Measurements from ENCODE around the gene KRTAP3-1. TPM values are rescaled to one million over a fixed set of nuclear protein-coding genes. Genes with fewer than 3 reads are reported as not detected.
"Not testable (repeated sequence)": the region's sequence is repeated elsewhere in the genome, so short reads cannot be mapped to it uniquely, and the experiment has no call there.

KRTAP3-1 gene
- total RNA-seq, 1 experiment from 2014 or later = not detected

DNA sequence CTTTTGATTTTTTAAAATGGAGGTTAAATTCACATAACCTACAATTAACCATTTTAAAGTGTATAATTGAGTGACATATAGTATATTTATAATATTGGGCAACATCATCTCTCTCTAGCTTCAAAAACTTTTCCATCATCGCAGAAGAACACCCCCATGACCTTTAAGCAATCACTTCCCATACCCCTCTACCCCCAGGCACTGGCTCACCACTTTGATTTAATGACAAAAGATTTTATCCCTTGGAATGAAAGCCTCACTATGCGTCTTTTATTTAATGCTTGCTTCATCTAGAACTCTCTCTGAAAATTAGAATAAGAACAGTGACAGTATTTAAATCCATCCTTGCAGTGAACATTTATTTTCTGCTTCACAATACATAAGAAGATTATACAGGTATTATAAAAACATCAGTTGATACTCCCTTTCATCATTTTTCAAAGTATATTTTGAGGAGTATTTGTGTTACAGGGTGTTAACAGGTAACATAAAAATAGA lies 29.0 kb upstream of the KRTAP3-1 start:
- ChIA-PET POLR2A (no interaction called here), CTCF (interaction anchor here (1.2 kb wide), 1 partner anchor 749 kb away, joined by 3 read pairs; the partner anchor contains the start of gene JUP)
- no peak for DNase-seq (ENCODE audit: low spot score)
- peaks cover 47% of the 10 kb centered on the region for H3K4me1 Mint-ChIP-seq
- no peak overlapping the region for H3K4me3 Mint-ChIP-seq
- no peaks in the 10 kb centered on the region for H3K36me3 Mint-ChIP-seq
- peaks cover 7% of the 10 kb centered on the region for H3K9me3 Mint-ChIP-seq
- H3K27me3 Mint-ChIP-seq (ENCODE audit: low read depth) = no peaks in the 10 kb centered on the region
- no peak overlapping the region for H3K27ac Mint-ChIP-seq
- ATAC-seq = peak; percentile 51; the same call in 1 of the 2 replicates
- TF ChIP-seq STAT6 (CRISPR knock-in tag; conservative IDR thresholded peaks at IDR 0.05; ENCODE audit: low read depth) (no peak), HMGXB4 (CRISPR knock-in tag; IDR thresholded peaks at IDR 0.05) (no peak), HMGA2 (CRISPR knock-in tag; IDR thresholded peaks at IDR 0.05) (no peak), PRRX2 (CRISPR knock-in tag; IDR thresholded peaks at IDR 0.05) (no peak), ZNF281 (CRISPR knock-in tag; IDR thresholded peaks at IDR 0.05) (no peak), NFATC4 (CRISPR knock-in tag; IDR thresholded peaks at IDR 0.05) (no peak), TP53 (CRISPR knock-in tag; IDR thresholded peaks at IDR 0.05) (no peak), ZNF219 (CRISPR knock-in tag; IDR thresholded peaks at IDR 0.05; ENCODE audit: borderline replicate concordance) (no peak), AR (CRISPR knock-in tag; IDR thresholded peaks at IDR 0.05) (no peak), NR2C2 (CRISPR knock-in tag; IDR thresholded peaks at IDR 0.05) (no peak), MYBL2 (CRISPR knock-in tag; IDR thresholded peaks at IDR 0.05) (no peak), FOXP1 (CRISPR knock-in tag; IDR thresholded peaks at IDR 0.05; ENCODE audit: borderline replicate concordance) (no peak), ESRRA (CRISPR knock-in tag; IDR thresholded peaks at IDR 0.05; ENCODE audit: borderline replicate concordance) (no peak)
- TF ChIP-seq, protein P1, sequence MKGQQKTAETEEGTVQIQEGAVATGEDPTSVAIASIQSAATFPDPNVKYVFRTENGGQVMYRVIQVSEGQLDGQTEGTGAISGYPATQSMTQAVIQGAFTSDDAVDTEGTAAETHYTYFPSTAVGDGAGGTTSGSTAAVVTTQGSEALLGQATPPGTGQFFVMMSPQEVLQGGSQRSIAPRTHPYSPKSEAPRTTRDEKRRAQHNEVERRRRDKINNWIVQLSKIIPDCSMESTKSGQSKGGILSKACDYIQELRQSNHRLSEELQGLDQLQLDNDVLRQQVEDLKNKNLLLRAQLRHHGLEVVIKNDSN (CRISPR knock-in tag; IDR thresholded peaks at IDR 0.05) = no peak
- TF ChIP-seq, protein P2, sequence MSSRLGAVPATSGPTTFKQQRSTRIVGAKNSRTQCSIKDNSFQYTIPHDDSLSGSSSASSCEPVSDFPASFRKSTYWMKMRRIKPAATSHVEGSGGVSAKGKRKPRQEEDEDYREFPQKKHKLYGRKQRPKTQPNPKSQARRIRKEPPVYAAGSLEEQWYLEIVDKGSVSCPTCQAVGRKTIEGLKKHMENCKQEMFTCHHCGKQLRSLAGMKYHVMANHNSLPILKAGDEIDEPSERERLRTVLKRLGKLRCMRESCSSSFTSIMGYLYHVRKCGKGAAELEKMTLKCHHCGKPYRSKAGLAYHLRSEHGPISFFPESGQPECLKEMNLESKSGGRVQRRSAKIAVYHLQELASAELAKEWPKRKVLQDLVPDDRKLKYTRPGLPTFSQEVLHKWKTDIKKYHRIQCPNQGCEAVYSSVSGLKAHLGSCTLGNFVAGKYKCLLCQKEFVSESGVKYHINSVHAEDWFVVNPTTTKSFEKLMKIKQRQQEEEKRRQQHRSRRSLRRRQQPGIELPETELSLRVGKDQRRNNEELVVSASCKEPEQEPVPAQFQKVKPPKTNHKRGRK (CRISPR knock-in tag; IDR thresholded peaks at IDR 0.05; ENCODE audit: borderline replicate concordance) = no peak

GRCh38 chr17:41034346-41034935 lies 25.5 kb upstream of the KRTAP3-1 start, which contains the start of gene KRTAP1-3:
Gene KRTAP1-3, minus strand, starts transcription at chr17:41034874. Its CDS starts 53 bp downstream, at chr17:41034821.
- DNase-seq (ENCODE audit: low spot score); ATAC-seq; H3K9me3 Mint-ChIP-seq; H3K36me3 Mint-ChIP-seq; CTCF ChIA-PET; H3K4me3 Mint-ChIP-seq; H3K27me3 Mint-ChIP-seq (ENCODE audit: low read depth); POLR2A ChIA-PET: not testable (repeated sequence)
- Mint-ChIP-seq H3K27ac (peak within 1 kb of the TSS; percentile 74; the same call in 1 of the 2 replicates), H3K4me1 (peaks cover 40% of the 10 kb centered on the region)

Data from WTC11 (cell line).